ENCODE measurements around the gene SASS6.
A peak's percentile ranks its signal among the peaks of the same experiment; 100 is the strongest.

SASS6 gene

GRCh38 chr1:100132566-100133477, at the start of gene SASS6, which contains the start of gene TRMT13:
Gene SASS6, minus strand, starts transcription at chr1:100132930. Its CDS starts 116 bp downstream, at chr1:100132814.
Gene TRMT13, plus strand, starts transcription at chr1:100133163. Its CDS starts 6 bp downstream, at chr1:100133169.
- peak; percentile 89 for DNase-seq (ENCODE audit: low read depth)

GRCh38 chr1:100178091-100178490, 45.4 kb upstream of the SASS6 start, which contains the start of gene LRRC39:
Gene LRRC39, minus strand, starts transcription at chr1:100178256. Its CDS starts 9,740 bp downstream, at chr1:100168516.
- DNase-seq (ENCODE audit: low read depth): no peak

- DNase-seq (ENCODE audit: low read depth): no peak
These were observed 44.7 kb upstream of the SASS6 start for GRCh38 chr1:100177295-100178041.

GRCh38 chr1:100168051-100168450, 35.3 kb upstream of the SASS6 start:
- no peak for DNase-seq (ENCODE audit: low read depth)

- DNase-seq (ENCODE audit: low read depth): no peak
These were observed 32.0 kb upstream of the SASS6 start for GRCh38 chr1:100164702-100165101.

- DNase-seq (ENCODE audit: low read depth): peak; percentile 4
These were observed 31.5 kb upstream of the SASS6 start for GRCh38 chr1:100164216-100164615.

- DNase-seq (ENCODE audit: low read depth): no peak
These were observed 30.2 kb upstream of the SASS6 start for GRCh38 chr1:100162881-100163280.

- DNase-seq (ENCODE audit: low read depth): no peak
These were observed 19.5 kb upstream of the SASS6 start for GRCh38 chr1:100152271-100152670.

GRCh38 chr1:100151679-100152078, 18.9 kb upstream of the SASS6 start:
- DNase-seq (ENCODE audit: low read depth): no peak

- DNase-seq (ENCODE audit: low read depth): no peak
These were observed 15.1 kb upstream of the SASS6 start for GRCh38 chr1:100147875-100148274.

- no peak for DNase-seq (ENCODE audit: low read depth)
These were observed 14.2 kb upstream of the SASS6 start for GRCh38 chr1:100146958-100147357.

GRCh38 chr1:100145116-100145515, 12.4 kb upstream of the SASS6 start:
- no peak for DNase-seq (ENCODE audit: low read depth)

GRCh38 chr1:100142343-100142742, 9.6 kb upstream of the SASS6 start:
- no peak for DNase-seq (ENCODE audit: low read depth)

GRCh38 chr1:100141192-100141591, 8.5 kb upstream of the SASS6 start:
- DNase-seq (ENCODE audit: low read depth): no peak

- no peak for DNase-seq (ENCODE audit: low read depth)
These were observed 4.9 kb upstream of the SASS6 start for GRCh38 chr1:100137602-100138001.

- no peak for DNase-seq (ENCODE audit: low read depth)
These were observed 2.1 kb upstream of the SASS6 start for GRCh38 chr1:100134872-100135271.

- no peak for DNase-seq (ENCODE audit: low read depth)
These were observed 1.1 kb downstream of the SASS6 start for GRCh38 chr1:100131623-100132022.

- DNase-seq (ENCODE audit: low read depth): no peak
These were observed 2.1 kb downstream of the SASS6 start for GRCh38 chr1:100130552-100131077.

GRCh38 chr1:100127226-100127625, 5.5 kb downstream of the SASS6 start:
- DNase-seq (ENCODE audit: low read depth): no peak

- no peak for DNase-seq (ENCODE audit: low read depth)
These were observed 10.6 kb downstream of the SASS6 start for GRCh38 chr1:100122177-100122576.

- DNase-seq (ENCODE audit: low read depth): no peak
These were observed 17.2 kb downstream of the SASS6 start for GRCh38 chr1:100115524-100115923.

GRCh38 chr1:100109554-100110066, 23.1 kb downstream of the SASS6 start:
- no peak for DNase-seq (ENCODE audit: low read depth)

All from HS-5 (cell line).